ENCODE results near the gene FAM98A.
A peak's percentile ranks its signal among the peaks of the same experiment; 100 is the strongest.

FAM98A gene

DNA sequence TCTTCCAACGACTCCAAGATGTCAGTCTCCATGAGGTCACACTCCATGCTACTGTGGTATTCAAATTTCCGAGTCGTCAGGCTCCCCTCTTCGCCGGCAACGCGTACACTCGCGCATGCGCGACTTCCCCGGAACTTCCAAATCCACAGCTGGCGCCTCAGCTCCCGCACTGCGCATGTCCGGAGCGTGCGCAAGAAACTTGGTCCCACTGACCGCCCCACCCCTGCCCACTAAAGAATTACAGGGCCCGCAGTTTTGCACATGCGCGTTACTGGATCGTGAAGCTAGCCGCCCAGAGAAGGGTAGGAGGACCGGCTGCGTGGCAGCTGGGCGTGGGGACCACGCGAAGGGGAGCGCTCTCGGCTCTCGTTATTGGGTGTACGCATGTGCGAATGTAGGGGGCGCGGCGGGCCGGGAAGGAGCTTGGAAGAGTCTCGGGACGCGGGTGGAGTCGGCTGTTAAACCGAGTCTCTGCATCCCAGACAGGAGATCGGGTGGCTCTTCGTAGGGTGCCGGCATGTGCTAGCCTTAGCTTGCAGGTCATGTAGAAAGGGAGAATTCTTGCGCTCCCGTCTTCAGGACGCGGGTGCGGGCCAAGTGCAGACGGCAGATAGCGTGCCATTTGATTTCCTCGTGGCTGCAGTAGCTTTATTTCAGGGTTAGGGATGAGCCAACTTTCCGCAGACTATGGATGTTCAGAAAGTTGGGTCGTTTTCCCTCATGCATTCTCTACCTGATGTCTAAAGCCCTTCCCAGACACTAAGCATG, at the start of gene FAM98A:
Gene FAM98A, minus strand, starts transcription at position 125 of the 768 bp plus-strand sequence. Its CDS starts 78 bp downstream, at position 47.
- peak; percentile 99 for DNase-seq

DNA sequence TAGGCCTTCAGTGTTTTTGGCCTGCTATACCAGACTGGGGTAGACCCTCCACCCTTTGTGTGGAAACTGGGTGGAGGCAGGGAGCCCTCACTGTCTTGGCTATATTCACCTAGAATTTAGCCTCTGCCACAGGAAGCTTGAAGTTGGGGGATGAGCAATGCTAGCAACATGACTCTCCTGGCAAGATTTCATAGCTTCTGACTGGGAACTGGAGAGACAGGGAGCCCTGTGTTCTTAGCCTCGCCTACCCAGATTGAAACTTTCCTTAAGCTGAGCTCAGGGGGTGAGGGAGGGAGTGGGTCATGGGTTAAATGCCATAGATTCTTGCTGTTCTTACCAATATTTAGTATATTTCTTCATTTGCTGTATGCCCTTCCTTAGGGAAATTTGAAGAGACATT, 46.8 kb upstream of the FAM98A start:
- DNase-seq: no peak

DNA sequence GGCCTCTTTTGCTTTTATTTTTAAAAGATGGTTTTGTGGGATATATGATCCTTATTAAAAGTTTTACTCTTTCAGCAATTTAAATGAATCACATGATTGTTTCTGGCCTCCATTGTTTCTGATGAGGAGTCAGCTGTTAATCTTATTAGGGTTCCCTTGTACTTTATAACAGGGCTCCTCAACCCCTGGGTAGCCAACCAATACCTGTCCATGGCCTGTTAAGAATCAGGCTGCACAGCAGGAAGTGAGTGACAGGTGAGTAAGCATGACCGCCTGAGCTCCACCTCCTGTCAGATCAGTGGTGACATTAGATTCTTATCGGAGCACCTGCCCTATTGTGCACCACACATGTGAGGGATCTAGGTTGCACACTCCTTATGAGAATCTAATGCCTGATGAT, 45.1 kb upstream of the FAM98A start:
- no peak for DNase-seq

DNA sequence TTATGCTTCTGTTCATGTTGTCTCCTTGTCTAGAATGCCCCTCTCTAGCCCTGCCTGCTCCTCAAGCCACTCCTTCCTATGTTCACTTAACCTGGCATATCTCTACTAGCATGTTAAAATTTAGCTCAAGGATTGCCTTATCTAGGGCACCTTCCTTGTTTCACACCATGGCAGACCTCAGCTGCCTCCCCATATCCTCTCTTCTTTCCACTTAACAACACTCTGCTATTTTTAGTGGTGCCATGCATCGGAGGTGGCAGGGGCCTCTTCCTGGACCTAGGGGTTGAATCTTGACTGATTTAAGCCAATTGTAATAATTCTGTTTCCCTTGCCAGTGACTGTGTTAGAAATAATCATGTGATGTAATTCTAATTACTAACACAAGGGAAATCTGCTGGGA, 36.9 kb upstream of the FAM98A start:
- no peak for DNase-seq

DNA sequence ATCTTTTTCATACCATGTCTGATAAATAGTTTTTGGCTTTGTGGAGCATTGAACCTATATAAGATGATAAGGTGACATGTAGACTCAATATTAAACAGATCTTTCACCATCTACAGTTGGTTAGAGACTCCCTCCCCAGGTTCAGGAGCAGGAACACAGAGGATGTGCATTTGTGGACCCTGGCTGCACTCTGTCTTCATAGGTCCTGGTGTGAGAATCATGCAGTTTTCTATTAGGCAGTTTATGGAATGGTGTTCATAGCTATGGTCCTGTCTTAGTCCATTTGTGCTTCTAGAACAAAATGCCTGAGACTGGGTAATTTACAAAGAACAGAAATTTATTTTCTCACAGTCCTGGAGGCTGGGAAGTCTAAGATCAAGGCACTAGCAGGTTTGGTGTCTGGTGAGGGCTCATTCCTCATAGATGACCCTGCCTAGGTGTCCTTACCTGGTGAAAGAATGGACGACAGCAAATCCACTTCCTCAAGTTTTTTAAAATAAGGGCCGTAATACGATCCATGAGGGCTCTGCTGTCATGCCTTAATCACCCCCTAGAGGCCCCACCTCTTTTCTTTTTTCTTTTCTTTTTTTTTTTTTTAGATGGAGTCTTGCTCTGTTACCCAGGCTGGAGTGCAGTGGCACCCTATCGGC, 35.3 kb upstream of the FAM98A start:
- no peak for DNase-seq

DNA sequence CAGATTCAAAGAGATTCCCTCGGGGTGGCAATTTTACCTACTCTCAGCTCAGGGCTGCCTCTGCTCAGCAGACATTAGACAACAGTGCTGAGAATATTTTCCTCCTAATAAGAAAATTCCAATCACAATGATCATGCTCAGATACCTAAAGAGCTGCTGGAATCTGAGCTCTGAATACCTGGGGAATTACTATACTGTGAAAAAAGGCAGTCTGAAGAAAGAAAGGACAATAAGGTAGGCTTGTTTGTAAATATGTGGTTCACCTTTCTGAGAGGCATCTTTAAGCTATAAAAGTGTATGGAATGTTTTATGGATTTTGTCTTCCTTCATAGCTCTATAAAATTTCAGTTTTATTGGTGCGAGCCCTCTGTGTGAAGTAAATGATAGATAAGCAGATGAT, 34.2 kb upstream of the FAM98A start:
- no peak for DNase-seq

DNA sequence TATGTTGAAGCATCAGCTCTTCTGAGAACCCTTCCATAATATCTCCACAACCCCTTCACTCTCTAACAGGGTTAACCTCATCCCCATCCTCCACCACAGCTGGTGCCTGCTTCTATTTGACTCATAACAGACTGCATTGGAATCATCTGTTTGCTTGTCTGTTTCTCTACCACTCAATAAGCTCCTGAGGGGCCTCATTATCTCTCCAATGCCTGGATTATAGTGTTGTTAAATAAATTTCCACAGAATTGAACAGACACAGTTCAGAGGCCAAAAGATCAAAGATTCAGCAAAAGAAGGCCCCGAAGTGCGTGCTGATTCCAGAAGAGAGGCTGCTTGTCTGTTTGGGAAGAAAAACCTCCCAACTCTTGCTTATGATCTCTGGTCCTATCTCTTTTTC, 33.7 kb upstream of the FAM98A start:
- DNase-seq: no peak

DNA sequence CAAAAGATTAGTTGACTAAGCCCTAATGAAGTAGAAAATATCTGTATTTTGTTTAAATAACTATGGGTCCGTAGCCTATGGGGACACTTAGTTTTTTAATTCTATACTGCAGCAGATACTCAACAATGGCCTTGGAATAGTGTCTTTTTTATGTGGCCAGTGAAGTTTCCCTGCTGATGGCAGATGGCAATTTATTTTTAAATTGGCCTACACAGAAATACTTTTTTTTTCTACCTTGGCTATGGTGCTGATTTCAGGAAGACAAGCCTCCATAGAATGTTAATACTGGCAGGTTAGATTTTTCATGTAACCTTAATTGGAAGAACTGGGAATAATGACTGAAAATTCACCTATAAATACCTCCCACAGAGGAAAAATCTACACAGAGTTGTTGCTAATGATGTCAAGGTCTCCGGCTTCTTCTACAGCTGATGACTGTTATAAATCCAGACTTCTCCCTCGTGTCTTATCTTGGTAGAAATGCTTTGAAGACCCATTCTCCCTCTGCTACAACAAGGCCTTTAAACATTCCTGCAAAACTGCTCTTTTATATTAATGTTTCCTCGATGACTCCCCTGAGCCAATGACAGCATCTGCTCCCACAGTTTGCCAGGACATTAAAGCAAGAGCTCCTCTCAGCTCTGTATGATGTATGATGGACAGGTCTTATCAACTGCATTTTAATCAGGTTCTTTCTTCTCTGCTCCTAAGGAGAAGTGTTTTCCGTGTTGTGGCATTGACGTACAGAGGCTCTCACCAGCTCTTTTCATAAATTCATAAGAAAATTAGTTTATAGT, 29.1 kb upstream of the FAM98A start:
- no peak for DNase-seq

DNA sequence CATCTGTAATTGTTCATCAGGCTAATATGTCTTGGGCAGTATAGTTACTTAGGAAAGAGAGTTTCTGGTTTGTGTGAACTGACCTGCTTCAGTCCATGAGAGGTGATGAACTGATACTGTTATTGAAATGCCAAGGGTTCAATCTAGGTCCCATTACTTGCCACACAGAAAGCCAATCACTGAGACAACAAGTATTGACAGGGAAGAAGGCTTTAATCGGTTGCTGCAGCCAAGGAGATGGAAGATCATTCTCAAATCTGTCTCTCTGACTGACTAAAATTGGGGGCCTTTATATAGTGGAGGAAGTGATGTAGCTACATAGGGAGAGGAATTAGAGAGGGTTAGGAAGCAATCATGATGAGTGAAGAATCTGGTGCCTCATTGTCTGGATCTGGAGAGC, 19.9 kb upstream of the FAM98A start:
- no peak for DNase-seq

DNA sequence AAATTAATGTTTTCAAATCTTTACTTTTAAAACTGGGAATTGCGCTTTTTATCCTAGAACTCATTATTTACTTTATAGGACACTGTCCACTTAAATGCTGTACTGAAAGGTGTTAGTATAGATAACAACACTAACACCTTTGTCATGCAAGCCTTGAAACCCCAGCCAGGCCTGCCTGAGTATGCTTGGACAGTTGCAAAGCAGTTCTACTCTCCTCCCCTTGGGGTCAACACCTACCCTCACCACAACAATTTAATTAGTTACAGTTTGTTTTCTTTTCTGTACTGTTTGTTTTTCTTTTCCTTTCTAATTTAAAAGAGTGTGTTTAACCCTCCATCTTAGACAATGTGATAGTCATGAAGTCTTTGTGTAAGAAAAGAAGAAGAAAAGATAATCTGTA, 18.9 kb upstream of the FAM98A start:
- DNase-seq: no peak

DNA sequence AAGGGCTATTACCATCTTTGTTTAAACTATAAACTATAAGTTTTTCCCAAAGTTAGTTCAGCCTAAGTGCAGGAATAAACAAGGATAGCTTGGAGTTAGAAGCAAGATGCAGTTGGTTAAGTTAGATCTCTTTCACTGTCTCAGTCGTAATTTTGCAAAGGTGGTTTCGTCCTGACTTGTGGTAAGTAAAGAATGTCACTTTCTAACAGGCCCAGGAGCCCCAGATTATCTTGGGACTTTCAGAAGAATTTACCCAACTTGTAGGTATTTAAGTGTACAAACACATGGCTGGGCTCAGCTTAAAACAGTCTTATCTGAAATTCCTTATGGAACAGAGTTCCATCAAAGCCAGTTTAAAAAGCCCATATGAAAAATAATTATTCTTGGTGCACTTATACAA, 18.3 kb upstream of the FAM98A start:
- DNase-seq: no peak

DNA sequence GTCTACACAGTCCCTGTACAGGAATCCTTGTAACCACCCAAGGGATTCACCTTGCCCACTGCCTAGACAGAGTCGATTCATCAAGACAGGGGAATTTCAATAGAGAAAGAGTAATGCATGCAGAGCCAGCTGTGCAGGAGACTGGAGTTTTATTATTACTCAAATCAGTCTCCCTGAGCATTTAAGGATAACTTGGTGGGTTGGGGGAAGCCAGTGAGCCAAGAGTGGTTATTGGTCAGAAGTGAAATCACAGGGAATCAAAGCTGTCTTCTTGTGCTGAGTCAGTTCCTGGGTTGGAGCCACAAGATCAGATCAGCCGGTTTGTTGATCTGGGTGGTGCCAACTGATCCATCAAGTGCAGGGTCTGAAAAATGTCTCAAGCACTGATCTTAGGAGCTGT, 17.8 kb upstream of the FAM98A start:
- DNase-seq: peak; percentile 30

DNA sequence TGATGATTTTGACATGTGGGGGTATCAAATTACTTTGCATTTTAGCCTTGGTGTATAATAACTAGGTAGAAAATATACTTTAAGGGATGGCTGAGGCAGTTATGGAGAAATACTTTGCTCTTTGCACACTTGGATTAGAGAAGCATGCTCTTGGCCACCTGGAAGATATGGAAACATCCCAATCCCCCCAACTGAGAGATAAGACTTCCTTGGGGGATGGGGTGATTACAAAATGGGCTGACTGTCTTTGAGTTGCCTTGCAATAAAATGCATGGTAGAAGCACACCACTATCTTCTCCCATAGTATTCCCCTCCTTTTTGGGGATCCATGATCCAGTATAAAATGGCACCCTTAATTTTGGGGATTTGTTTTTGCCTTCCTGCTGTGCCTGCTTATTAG, 15.1 kb upstream of the FAM98A start:
- no peak for DNase-seq

DNA sequence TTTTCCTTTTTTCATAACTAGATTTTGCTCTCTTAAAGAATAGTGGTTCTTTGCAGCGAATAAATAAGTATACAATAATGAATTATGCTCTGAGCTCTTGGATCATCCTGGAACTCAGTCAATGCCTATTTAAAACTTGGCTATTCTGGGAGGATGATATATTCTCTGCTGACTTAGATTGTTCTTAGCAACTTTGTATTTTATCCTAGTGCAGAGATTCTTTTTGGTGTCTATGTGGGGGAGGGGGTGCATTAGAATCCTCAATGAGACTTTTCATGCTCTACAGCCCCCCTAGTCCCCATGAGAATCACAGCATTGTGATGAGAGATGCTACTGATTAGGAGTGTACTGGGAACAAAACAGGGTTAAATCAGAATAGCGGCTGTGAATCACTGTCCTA, 8.8 kb upstream of the FAM98A start:
- DNase-seq: no peak

DNA sequence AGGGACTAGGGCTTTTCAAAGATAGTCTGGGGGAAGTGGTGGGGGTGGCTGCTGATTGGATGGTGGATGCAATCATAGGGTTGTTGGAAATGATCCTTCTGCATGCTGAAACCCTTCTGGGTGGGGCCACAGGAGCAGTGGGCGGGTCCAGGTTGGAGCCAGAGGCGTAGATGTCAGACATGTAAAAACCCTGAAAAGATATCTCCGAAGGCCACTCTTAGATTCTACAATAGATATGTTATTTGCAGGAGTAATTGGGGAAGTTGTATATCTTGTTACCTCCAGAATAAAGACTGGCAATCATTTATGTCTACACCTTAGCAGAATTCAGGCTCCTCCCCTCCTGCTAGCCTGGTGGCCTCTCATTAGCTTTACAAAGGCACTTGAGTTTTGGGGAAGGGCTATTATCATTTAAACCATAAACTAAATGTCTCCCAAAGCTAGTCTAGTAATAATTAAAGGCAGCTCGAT, 8.2 kb upstream of the FAM98A start:
- DNase-seq: no peak

DNA sequence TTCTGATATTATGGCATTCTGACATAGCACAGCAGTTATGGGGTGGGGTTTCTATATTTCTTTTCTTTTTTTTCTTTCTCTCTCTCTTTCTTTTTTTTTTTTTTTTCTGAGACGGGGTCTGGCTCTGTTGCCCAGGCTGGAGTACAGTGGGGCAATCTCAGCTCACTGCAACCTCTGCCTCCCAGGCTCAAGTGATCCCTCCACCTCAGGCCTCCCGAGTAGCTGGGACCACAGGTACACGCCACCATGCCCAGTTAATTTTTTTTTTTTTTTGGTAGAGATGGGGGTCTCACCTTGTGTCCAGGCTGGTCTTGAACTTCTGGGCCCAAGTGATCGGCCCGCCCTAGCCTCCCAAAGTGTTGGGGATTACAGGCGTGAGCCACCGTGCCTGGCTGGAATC, 7.5 kb upstream of the FAM98A start:
- no peak for DNase-seq

DNA sequence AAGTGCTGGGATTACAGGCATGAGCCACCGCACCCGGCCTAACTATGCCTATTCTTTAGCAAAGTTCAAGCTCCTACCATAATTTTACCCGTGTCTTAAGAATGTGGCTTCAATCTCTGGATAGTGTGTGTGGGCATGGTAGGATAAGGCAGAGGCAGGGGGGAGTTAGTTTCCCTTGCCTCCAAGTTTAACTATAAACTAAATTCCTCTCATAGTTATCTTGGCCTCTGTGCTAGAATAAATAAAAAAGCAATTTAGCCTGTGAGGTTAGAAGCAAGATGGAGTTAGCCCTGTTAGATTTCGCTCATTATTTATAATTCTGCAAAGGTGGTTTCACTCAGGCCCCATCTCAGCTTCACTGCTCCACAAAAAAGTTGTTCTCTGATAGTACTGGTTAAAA, 7.0 kb upstream of the FAM98A start:
- DNase-seq: no peak

DNA sequence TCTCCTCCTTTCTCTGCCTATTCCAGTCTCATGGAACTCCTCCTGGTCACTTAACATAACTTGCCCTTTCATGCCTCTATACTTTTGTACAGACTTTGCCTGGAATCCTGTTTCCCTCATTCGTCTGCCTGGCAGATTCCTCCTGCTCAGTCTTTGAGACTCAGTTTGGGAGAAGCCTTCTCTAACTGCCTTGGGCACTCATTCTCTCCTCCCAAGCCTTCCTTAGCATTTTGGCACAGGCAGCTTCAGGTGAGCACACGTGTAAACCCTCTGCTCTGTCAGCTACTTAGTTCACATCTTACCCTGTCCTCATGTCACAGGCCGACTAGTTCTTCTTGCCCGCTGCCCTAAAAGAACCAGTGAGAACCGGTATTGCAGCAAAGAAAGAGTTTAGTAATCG, 6.0 kb upstream of the FAM98A start:
- no peak for DNase-seq

DNA sequence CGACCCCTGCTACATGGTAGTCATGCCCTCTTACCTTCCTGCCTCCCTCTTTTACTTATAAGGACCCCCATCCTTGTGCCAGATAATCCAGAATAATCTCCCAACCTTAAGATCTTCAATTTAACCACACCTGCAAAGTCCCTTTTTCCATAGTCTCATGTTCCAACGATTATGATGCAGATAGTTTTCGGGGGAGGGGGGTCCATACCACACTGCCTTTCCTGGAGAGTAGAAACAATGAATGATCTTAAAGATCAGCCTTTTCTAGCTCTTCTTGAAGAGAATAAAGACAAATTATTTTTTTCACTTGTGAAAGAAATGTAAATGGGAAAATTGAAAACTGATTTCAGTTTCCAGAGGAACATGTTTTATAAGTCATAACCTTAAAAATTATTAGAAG, 4.3 kb upstream of the FAM98A start:
- no peak for DNase-seq

DNA sequence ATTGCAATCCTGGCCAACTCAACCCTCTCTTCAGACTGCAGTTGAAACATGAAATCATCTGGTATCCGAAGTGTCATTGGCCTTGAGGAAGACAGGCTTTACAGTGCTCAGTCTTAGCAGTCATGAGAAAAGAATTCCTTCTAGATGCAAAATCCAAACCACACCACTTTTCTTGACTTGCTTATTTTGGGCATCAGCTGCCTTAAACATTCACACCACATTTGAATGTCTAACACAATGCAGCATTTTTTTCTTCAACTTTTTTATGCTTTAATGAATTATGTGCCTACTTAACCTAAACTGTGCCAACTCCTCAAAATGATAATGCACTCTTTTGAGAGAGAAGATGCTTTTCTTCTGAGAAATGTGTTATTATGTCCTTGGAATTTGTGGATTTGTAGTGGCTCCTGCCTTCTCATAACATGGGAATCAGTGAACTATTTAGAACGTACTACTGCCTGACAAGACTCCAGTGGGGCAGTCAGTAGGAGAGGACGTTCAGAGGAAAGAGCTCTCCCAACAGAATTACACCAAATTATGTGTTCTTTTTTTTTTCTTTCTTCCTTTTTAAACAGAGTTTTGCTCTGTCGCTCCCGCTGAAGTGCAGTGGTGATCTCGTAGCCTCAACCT, 3.2 kb upstream of the FAM98A start:
- DNase-seq: no peak

DNA sequence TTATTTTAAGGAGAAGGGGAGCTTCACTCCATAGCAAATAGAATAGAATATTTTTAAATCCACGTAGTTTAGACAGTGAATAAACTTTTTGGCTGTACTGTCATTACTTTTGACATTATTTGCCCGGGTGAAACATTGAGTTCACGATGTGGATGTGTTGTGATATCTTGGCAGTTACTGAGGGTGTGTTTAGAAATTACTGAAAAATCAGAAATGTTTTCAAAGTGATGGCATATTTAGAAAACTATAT, 769 bp upstream of the FAM98A start:
- no peak for DNase-seq

DNA sequence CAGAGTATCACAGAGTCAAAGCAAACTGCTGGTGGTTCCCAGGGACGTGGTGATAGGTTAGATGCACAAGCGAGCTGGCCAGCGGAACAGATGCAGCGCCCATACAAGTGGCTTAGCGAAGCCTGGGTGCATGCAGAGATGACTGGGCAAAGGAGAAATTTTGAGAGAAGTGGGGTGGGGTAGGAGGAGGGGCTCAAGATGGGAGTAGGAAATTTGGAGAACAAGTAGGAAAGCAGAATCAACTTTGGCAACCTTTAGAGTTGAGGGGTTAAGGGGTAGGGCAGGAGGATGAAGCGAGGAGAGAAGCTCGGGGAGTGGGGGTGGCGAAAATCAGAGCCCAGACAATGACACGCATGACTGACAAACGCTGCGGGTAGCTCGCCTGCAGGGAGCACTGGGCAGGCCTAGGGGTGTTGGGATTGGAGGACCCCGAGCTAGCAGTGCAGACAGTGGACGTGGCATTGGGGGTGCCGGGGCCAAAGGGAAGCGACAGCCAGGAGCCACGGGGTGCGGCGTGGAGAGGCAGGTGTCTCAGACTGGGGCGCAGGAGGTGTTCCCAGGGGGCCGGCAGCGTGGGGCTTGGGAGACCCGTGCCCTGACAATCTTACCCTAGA, 431 bp downstream of the FAM98A start:
- DNase-seq: peak; percentile 74

DNA sequence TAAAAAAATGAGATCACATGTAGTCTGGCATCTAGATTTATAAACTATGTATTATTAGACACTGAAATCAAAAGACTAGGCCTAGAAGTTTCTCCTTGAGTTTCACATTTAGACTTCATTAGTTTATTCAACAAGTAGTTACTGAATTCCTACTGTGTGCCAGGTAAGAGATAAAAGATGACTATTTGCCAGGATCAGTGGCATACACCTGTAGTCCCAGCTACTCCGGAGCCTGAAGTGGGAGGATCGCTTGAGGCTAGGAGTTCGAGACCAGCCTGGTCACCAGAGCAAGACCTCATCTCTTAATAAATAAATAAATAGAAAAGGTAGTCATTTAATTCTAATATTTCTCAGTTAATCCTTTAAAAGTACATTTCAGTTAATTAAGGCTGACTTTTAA, 2.1 kb downstream of the FAM98A start:
- no peak for DNase-seq
